Adrenal gland (tissue), 12 donors: Measurements from ENCODE around the gene SYCE3. TPM values are rescaled to one million over a fixed set of nuclear protein-coding genes. Genes with fewer than 3 reads are reported as not detected.

ENCODE experiments used
- DNase-seq, 7 donors: peaks; one replicate each; pipeline ENCODE4 v3.0.0-alpha.2; 2019 to 2020
- H3K27ac ChIP-seq, 5 donors: fragments of 200-600 bp; sonication (generic) in 4 of 5; 1 replicate in 3 of 5; 2 replicates in 2 of 5; pipeline versions ENCODE4 v1.5.1 to v1.8.0; 2016 to 2020; ENCODE audit warnings: mild to moderate bottlenecking in 1 of 5
- H3K27me3 ChIP-seq: fragments of 200-600 bp; 2 replicates; pipeline ENCODE4 v1.8.0; 2021
- H3K36me3 ChIP-seq, 2 donors: fragments of 200-600 bp; replicated peaks in 1 of 2; 1 replicate in 1 of 2; 2 replicates in 1 of 2; pipeline versions ENCODE4 v1.5.1 to v1.8.0; 2018 to 2022
- H3K4me1 ChIP-seq, 2 donors: fragments of 200-600 bp; replicated peaks in 1 of 2; 1 replicate in 1 of 2; 2 replicates in 1 of 2; pipeline versions ENCODE4 v1.5.1 to v1.8.0; 2018 to 2021
- H3K4me3 ChIP-seq, 4 donors: fragments of 200-600 bp; sonication (generic) in 3 of 4; one replicate each; pipeline ENCODE4 v1.5.1; 2016 to 2018
- H3K9me3 ChIP-seq, 3 donors: fragments of 200-600 bp; sonication (generic) in 1 of 3; replicated peaks in 1 of 3; 1 replicate in 2 of 3; 2 replicates in 1 of 3; pipeline versions ENCODE4 v1.5.1 to v1.8.0; 2016 to 2021
- CTCF ChIP-seq, 6 experiments: fragments of 450-650 bp in 4 of 6; fragments of 200-600 bp in 2 of 6; sonication (generic) in 1 of 6; IDR thresholded peaks; 1 replicate in 5 of 6; 2 replicates in 1 of 6; pipeline versions ENCODE4 v1.5.1 to v1.8.0; 2016 to 2021; ENCODE audit warnings: antibody characterized with exemption in 6 of 6, mild to moderate bottlenecking in 2 of 6, moderate library complexity in 1 of 6
- POLR2A ChIP-seq, 2 donors: fragments of 450-650 bp; IDR thresholded peaks; one replicate each; pipeline ENCODE4 v1.6.1; 2017; ENCODE audit warnings: antibody characterized with exemption in 2 of 2, mild to moderate bottlenecking in 2 of 2, moderate library complexity in 1 of 2
- WGBS, 4 donors: extraction: QIAGEN DNeasy Blood & Tissue Kit in 2 of 4; methylation state at CpG; one replicate each; pipeline versions ENCODE4 v1.1.5 to v1.1.7; 2013 to 2017; 5-methylcytosine and 5-hydroxymethylcytosine counted together
- intact Hi-C, 2 donors: fragments of 100-400 bp; cut with DNase I; formaldehyde crosslinking; loops; one replicate each; pipeline versions ENCODE4 v1.14.1 to v1.15.0; 2022 to 2023
- polyA plus RNA-seq, 3 donors: library from polyadenylated mRNA; stranded (reverse); fragments of 200-250 nt in 2 of 3; fragments of 350-450 nt in 1 of 3; fragmentation: Illumina TruSeq in 1 of 3; extraction: RNeasy Lipid Tissue Mini Kit (QIAGEN cat#74804) in 1 of 3; gene quantifications; one replicate each; pipeline ENCODE4 v1.2.3, GENCODE V29; 2013 to 2014
- total RNA-seq, 9 donors: library from RNA; depleted of rRNA in 4 of 9; stranded (reverse); fragments of >200 nt in 4 of 9; fragments of 120-200 nt in 1 of 9; fragmentation: NEBNext Ultra II Directional in 1 of 9; extraction: Animal tissue kit (Norgen Biotek cat#: 25700) in 1 of 9; gene quantifications; one replicate each; pipeline versions ENCODE4 v1.1.0 to v1.2.4, GENCODE V29; 2013 to 2023
- donor health status: healthy with polysubstance abuse.
- donor health status: Bipolar disorder and iron deficiency.
- donor health status: DM: yes; HTN: yes; CAD: no.
- donor health status: DM: no; HTN: no; CAD: no.
- donor health status: DM: no; HTN: no; CAD: no.
- donor health status: DM: yes; HTN: yes; CAD: no.

Gene SYCE3
- total and polyA plus RNA-seq, 12 donors, result 0.57 to 7.2 (median 0.87) TPM; not detected in 5

- H3K27me3 ChIP-seq, result no peaks in the 10 kb centered on the region
- intact Hi-C loops, result no loop called here
- 80 to 100% (median 92%) methylated on average over 1 to 25 of the region's 26 CpGs for WGBS, 4 donors
- H3K9me3 ChIP-seq, result no peaks in the 10 kb centered on the region
- peaks cover 0 to 32% of the 10 kb centered on the region in 2 donors for H3K36me3 ChIP-seq
- H3K4me3 ChIP-seq, result no peak overlapping the region
- DNase-seq, result no peak
- H3K27ac ChIP-seq, result no peak overlapping the region
- peaks cover 8 to 19% of the 10 kb centered on the region in 2 donors for H3K4me1 ChIP-seq
- TF ChIP-seq POLR2A (IDR thresholded peaks at IDR 0.05) (no peak), CTCF (IDR thresholded peaks at IDR 0.05) (no peak)
Measured at GRCh38 chr22:50503475-50504145, 59.1 kb downstream of the SYCE3 start.

GRCh38 chr22:50502628-50503474 is 59.9 kb downstream of the SYCE3 start:
- DNase-seq, result no peak
- H3K4me1 ChIP-seq, result peaks cover 8 to 18% of the 10 kb centered on the region in 2 donors
- no peak overlapping the region for H3K27ac ChIP-seq
- intact Hi-C loops, result no loop called here
- no peak overlapping the region for H3K4me3 ChIP-seq
- TF ChIP-seq CTCF (IDR thresholded peaks at IDR 0.05), result no peak
- TF ChIP-seq POLR2A (IDR thresholded peaks at IDR 0.05), result no peak
- H3K36me3 ChIP-seq, result peaks cover 0 to 32% of the 10 kb centered on the region in 2 donors
- WGBS, 4 donors, result 65 to 92% (median 85%) methylated on average over 4 to 24 of the region's 24 CpGs
- no peaks in the 10 kb centered on the region for H3K27me3 ChIP-seq
- no peaks in the 10 kb centered on the region for H3K9me3 ChIP-seq

- TF ChIP-seq POLR2A (IDR thresholded peaks at IDR 0.05), result no peak
- no peak for TF ChIP-seq CTCF (IDR thresholded peaks at IDR 0.05)
- 85 to 92% (median 91%) methylated on average over 5 to 6 of the region's 6 CpGs for whole genome bisulfite sequencing, 4 donors
- Histone ChIP-seq H3K4me3 (no peak overlapping the region), H3K9me3 (no peaks in the 10 kb centered on the region), H3K4me1 (peaks cover 8 to 18% of the 10 kb centered on the region in 2 donors), H3K36me3 (peaks cover 0 to 32% of the 10 kb centered on the region in 2 donors), H3K27ac (no peak overlapping the region), H3K27me3 (no peaks in the 10 kb centered on the region)
- intact Hi-C loops, result no loop called here
- no peak for DNase-seq
Measured at GRCh38 chr22:50502096-50502495, 60.6 kb downstream of the SYCE3 start.

Other genes starting within 250 kb of the SYCE3 start
- 10 to 100 TPM in 2 of 9 donors, 1 to 10 TPM in 7; 1.8 to 16.9 (median 8.0) TPM for gene DENND6B, start 235.9 kb downstream of the SYCE3 start, total RNA-seq
- gene DENND6B, start 235.9 kb downstream of the SYCE3 start, polyA plus RNA-seq, result 10 to 100 TPM in 2 of 3 donors, 1 to 10 TPM in 1; 2.5 to 32.7 (median 21.7) TPM
- gene PPP6R2, start 219.6 kb downstream of the SYCE3 start, total RNA-seq, result 100 to 1,000 TPM in 1 of 9 donors, 10 to 100 TPM in 8; 35.5 to 104 (median 65.3) TPM
- 100 to 1,000 TPM in 1 of 3 donors, 10 to 100 TPM in 2; 19.6 to 129 (median 84.7) TPM for gene PPP6R2, start 219.6 kb downstream of the SYCE3 start, polyA plus RNA-seq
- 100 to 1,000 TPM in 1 of 9 donors, 10 to 100 TPM in 8; 23.7 to 101 (median 79.2) TPM for gene SBF1, start 87.9 kb downstream of the SYCE3 start, total RNA-seq
- gene SBF1, start 87.9 kb downstream of the SYCE3 start, polyA plus RNA-seq, result 100 to 1,000 TPM in 1 of 3 donors, 10 to 100 TPM in 1, 1 to 10 TPM in 1; 8.4 to 117 (median 66.5) TPM
- gene ADM2, start 81.4 kb downstream of the SYCE3 start, total RNA-seq, result under 1 TPM in 5 of 9 donors, not detected in 4; 0.14 to 0.54 (median 0.25) TPM
- gene ADM2, start 81.4 kb downstream of the SYCE3 start, polyA plus RNA-seq, result under 1 TPM in 2 of 3 donors, not detected in 1; 0.07 to 0.48 TPM
- not detected for gene MIOX, start 76.1 kb downstream of the SYCE3 start, total RNA-seq
- gene MIOX, start 76.1 kb downstream of the SYCE3 start, polyA plus RNA-seq, result not detected
- gene LMF2, start 55.2 kb downstream of the SYCE3 start, total RNA-seq, result 10 to 100 TPM; 23.6 to 91.0 (median 77.2) TPM
- gene LMF2, start 55.2 kb downstream of the SYCE3 start, polyA plus RNA-seq, result 100 to 1,000 TPM in 1 of 3 donors, 10 to 100 TPM in 1, 1 to 10 TPM in 1; 6.3 to 120 (median 90.3) TPM
- 10 to 100 TPM; 22.9 to 40.2 (median 31.7) TPM for gene NCAPH2, start 54.7 kb downstream of the SYCE3 start, total RNA-seq
- gene NCAPH2, start 54.7 kb downstream of the SYCE3 start, polyA plus RNA-seq, result 10 to 100 TPM; 13.8 to 90.5 (median 56.2) TPM
- 1 to 10 TPM in 6 of 9 donors, under 1 TPM in 1, not detected in 2; 0.78 to 7.8 (median 1.7) TPM for gene SCO2, start 37.3 kb downstream of the SYCE3 start, total RNA-seq
- 1 to 10 TPM in 2 of 3 donors, not detected in 1; 1.2 to 4.0 TPM for gene SCO2, start 37.3 kb downstream of the SYCE3 start, polyA plus RNA-seq
- gene TYMP, start 32.9 kb downstream of the SYCE3 start, total RNA-seq, result 100 to 1,000 TPM in 3 of 9 donors, 10 to 100 TPM in 5, 1 to 10 TPM in 1; 1.9 to 152 (median 48.0) TPM
- gene TYMP, start 32.9 kb downstream of the SYCE3 start, polyA plus RNA-seq, result 10 to 100 TPM; 12.3 to 90.3 (median 89.5) TPM
- gene KLHDC7B, start 17.0 kb downstream of the SYCE3 start, total RNA-seq, result under 1 TPM in 7 of 9 donors, not detected in 2; 0.06 to 0.69 (median 0.14) TPM
- under 1 TPM; 0.09 to 0.24 (median 0.24) TPM for gene KLHDC7B, start 17.0 kb downstream of the SYCE3 start, polyA plus RNA-seq
- 10 to 100 TPM in 7 of 9 donors, 1 to 10 TPM in 2; 6.2 to 22.9 (median 15.2) TPM for gene CPT1B, start 15.5 kb upstream of the SYCE3 start, total RNA-seq
- 10 to 100 TPM in 2 of 3 donors, 1 to 10 TPM in 1; 7.7 to 76.1 (median 28.7) TPM for gene CPT1B, start 15.5 kb upstream of the SYCE3 start, polyA plus RNA-seq
- 100 to 1,000 TPM in 4 of 9 donors, 10 to 100 TPM in 5; 34.1 to 110 (median 88.4) TPM for gene CHKB, start 19.9 kb upstream of the SYCE3 start, total RNA-seq
- gene CHKB, start 19.9 kb upstream of the SYCE3 start, polyA plus RNA-seq, result 100 to 1,000 TPM in 2 of 3 donors, 10 to 100 TPM in 1; 44.4 to 917 (median 477) TPM
- 10 to 100 TPM in 8 of 9 donors, 1 to 10 TPM in 1; 3.9 to 30.1 (median 18.1) TPM for gene MAPK8IP2, start 37.9 kb upstream of the SYCE3 start, total RNA-seq
- 10 to 100 TPM in 1 of 3 donors, 1 to 10 TPM in 2; 4.4 to 13.4 (median 5.0) TPM for gene MAPK8IP2, start 37.9 kb upstream of the SYCE3 start, polyA plus RNA-seq
- gene ARSA, start 65.2 kb upstream of the SYCE3 start, total RNA-seq, result 10 to 100 TPM; 10.8 to 87.8 (median 61.6) TPM
- 100 to 1,000 TPM in 2 of 3 donors, 1 to 10 TPM in 1; 5.5 to 168 (median 103) TPM for gene ARSA, start 65.2 kb upstream of the SYCE3 start, polyA plus RNA-seq
- 10 to 100 TPM in 3 of 9 donors, 1 to 10 TPM in 6; 1.2 to 26.1 (median 9.7) TPM for gene SHANK3, start 109.9 kb upstream of the SYCE3 start, total RNA-seq
- gene SHANK3, start 109.9 kb upstream of the SYCE3 start, polyA plus RNA-seq, result 10 to 100 TPM in 2 of 3 donors, under 1 TPM in 1; 0.88 to 44.0 (median 21.3) TPM
- 1 to 10 TPM in 1 of 9 donors, under 1 TPM in 4, not detected in 4; 0.28 to 1.3 (median 0.46) TPM for gene ACR, start 175.3 kb upstream of the SYCE3 start, total RNA-seq
- 1 to 10 TPM in 1 of 3 donors, under 1 TPM in 2; 0.13 to 1.5 (median 0.61) TPM for gene ACR, start 175.3 kb upstream of the SYCE3 start, polyA plus RNA-seq
- 10 to 100 TPM; 10.1 to 31.5 (median 14.8) TPM for gene RABL2B, start 220.7 kb upstream of the SYCE3 start, total RNA-seq
- gene RABL2B, start 220.7 kb upstream of the SYCE3 start, polyA plus RNA-seq, result 10 to 100 TPM; 16.7 to 33.9 (median 18.8) TPM